ENCODE results near the gene MAD2L1BP. TPM values are rescaled to one million over a fixed set of nuclear protein-coding genes. Genes with fewer than 3 reads are reported as not detected.

The MAD2L1BP gene
- total RNA-seq, 1 donor from 2014 or later: 19.2 TPM

Other genes starting within 250 kb of the MAD2L1BP start
- gene ABCC10, start 208.3 kb upstream of the MAD2L1BP start, total RNA-seq: 34.4 TPM
- gene DLK2, start 180.3 kb upstream of the MAD2L1BP start, total RNA-seq: 0.53 TPM
- gene TJAP1, start 158.3 kb upstream of the MAD2L1BP start, total RNA-seq: 34.3 TPM
- gene LRRC73, start 125.5 kb upstream of the MAD2L1BP start, total RNA-seq: 1.6 TPM
- 103 TPM for gene YIPF3, start 118.9 kb upstream of the MAD2L1BP start, total RNA-seq
- gene POLR1C, start 118.8 kb upstream of the MAD2L1BP start, total RNA-seq: 26.1 TPM
- gene XPO5, start 59.8 kb upstream of the MAD2L1BP start, total RNA-seq: 29.9 TPM
- gene POLH, start 59.7 kb upstream of the MAD2L1BP start, total RNA-seq: 19.6 TPM
- 90.9 TPM for gene GTPBP2, start 6.6 kb upstream of the MAD2L1BP start, total RNA-seq
- gene RSPH9, start 9.2 kb downstream of the MAD2L1BP start, total RNA-seq: 2.6 TPM
- gene MRPS18A, start 52.0 kb downstream of the MAD2L1BP start, total RNA-seq: 30.2 TPM
- 196 TPM for gene VEGFA, start 134.4 kb downstream of the MAD2L1BP start, total RNA-seq